Thyroid gland (tissue), 4 donors: ENCODE data around the gene PRSS12.

Experiments used
- POLR2A ChIP-seq, 2 donors: fragments of 450-650 bp; IDR thresholded peaks; one replicate each; pipeline ENCODE4 v1.6.1; 2017; ENCODE audit warnings: antibody characterized with exemption in 2 of 2, mild to moderate bottlenecking in 2 of 2, moderate library complexity in 1 of 2
- TF ChIP-seq, protein P1 (sequence below), 6 experiments: fragments of 200-600 bp in 3 of 6; fragments of 450-650 bp in 3 of 6; sonication (generic) in 3 of 6; IDR thresholded peaks; one replicate each; pipeline ENCODE4 v1.5.1; 2016 to 2019; ENCODE audit warnings: antibody characterized with exemption in 6 of 6, mild to moderate bottlenecking in 2 of 6, inconsistent platforms in 1 of 6, moderate library complexity in 1 of 6

DNA sequence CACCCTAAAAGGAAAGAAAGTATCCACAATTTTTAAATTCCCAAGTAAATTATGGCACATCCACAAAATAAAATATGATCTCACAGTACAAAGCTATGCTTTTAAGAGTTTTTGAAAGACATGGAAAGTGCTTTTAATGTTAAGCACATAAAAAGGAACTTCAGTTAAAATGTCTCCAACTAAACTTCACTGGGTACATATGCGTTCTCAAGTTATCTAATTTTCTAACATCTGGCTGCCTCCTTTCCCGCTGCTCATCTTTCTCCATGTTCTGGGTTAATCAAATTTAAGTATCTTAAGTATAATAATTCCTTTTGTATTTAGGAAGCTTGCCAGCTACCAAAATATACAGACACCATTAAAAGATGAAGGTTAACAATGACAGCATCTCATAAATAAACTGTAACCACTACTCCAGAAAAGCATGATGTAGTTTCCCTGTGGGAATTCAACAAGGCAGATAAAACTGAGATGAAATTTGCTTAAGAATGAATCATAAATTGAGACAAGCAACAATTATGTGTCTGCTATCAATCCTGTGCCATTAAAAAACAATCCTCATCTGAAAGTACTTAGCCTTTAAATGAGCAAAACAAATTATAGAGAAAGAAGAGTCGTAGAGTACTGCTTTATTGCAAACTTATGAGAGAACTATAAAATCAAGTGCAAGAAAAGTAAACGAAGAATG lies 25.1 kb downstream of the PRSS12 start:
- TF ChIP-seq, protein P1, sequence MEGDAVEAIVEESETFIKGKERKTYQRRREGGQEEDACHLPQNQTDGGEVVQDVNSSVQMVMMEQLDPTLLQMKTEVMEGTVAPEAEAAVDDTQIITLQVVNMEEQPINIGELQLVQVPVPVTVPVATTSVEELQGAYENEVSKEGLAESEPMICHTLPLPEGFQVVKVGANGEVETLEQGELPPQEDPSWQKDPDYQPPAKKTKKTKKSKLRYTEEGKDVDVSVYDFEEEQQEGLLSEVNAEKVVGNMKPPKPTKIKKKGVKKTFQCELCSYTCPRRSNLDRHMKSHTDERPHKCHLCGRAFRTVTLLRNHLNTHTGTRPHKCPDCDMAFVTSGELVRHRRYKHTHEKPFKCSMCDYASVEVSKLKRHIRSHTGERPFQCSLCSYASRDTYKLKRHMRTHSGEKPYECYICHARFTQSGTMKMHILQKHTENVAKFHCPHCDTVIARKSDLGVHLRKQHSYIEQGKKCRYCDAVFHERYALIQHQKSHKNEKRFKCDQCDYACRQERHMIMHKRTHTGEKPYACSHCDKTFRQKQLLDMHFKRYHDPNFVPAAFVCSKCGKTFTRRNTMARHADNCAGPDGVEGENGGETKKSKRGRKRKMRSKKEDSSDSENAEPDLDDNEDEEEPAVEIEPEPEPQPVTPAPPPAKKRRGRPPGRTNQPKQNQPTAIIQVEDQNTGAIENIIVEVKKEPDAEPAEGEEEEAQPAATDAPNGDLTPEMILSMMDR (IDR thresholded peaks at IDR 0.05): no peak
- TF ChIP-seq POLR2A (IDR thresholded peaks at IDR 0.05): no peak
